ENCODE results near the gene SH3PXD2A. TPM values are rescaled to one million over a fixed set of nuclear protein-coding genes. Genes with fewer than 3 reads are reported as not detected.

SH3PXD2A gene
- total RNA-seq, 2 donors from 2014 or later = 8.7 to 13.7 TPM

- DNase-seq (ENCODE audit: low spot score in 2 of 2) (no peak), ATAC-seq (no peak)
- H3K36me3 Mint-ChIP-seq = no peaks in the 10 kb centered on the region
- no peaks in the 10 kb centered on the region for H3K9me3 Mint-ChIP-seq
- no peak overlapping the region for H3K27ac Mint-ChIP-seq
These were observed 157.6 kb downstream of the SH3PXD2A start for GRCh38 chr10:103697787-103698186.

DNA sequence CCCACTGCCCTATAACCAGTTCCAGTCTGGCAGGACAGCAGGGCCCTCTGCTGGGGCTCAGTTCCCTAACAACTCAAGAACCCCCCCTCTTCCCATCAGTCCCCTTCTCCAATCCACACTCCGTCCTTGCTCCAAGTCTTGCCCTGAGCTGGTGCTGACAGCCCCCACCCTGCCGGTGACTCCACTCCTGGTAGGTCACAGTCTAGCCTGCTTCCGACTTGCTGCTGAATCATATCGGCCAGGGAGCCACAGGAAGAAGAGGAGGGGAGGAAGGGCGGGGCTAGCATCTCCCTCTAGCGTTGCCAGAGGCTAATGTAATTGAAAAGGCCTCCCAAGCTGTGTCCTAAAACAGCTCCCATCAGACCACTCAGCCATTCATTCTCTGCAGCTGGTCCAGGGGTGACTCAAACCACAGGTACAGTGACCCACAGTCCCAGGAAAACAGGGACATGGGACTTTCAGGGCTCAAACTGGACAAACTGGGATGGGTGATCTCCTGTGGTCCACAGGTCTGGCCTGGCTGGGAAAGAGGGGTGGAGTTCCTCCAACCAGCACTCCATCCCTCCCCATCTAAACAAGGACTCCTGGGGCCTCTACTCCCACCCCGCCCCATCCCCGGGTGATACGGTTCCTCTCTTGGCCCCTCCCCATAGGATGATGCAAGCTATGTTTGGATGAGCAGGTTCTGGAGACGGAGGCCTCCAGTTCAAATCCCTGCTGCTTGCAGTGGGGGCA, 158.8 kb downstream of the SH3PXD2A start:
- Mint-ChIP-seq H3K36me3 (no peaks in the 10 kb centered on the region), H3K27ac (peak overlapping the region in 1 of 2 donors; percentile 28), H3K9me3 (no peaks in the 10 kb centered on the region)
- ATAC-seq (peak; percentile 89 to 93), DNase-seq (ENCODE audit: low spot score in 2 of 2) (peak; percentile 73 to 81)

- no peak for DNase-seq (ENCODE audit: low spot score in 2 of 2)
- ATAC-seq = peak in 1 of 2 donors; percentile 43
- Mint-ChIP-seq H3K9me3 (no peaks in the 10 kb centered on the region), H3K27ac (peak overlapping the region in 1 of 2 donors; percentile 28), H3K36me3 (no peaks in the 10 kb centered on the region)
These were observed 159.3 kb downstream of the SH3PXD2A start for GRCh38 chr10:103696094-103696410.

GRCh38 chr10:103695584-103696005, 159.8 kb downstream of the SH3PXD2A start:
- no peak for DNase-seq (ENCODE audit: low spot score in 2 of 2)
- H3K36me3 Mint-ChIP-seq = no peaks in the 10 kb centered on the region

GRCh38 chr10:103693812-103694205, 161.6 kb downstream of the SH3PXD2A start:
- no peak overlapping the region for H3K27ac Mint-ChIP-seq

More at GRCh38 chr10:103695584-103696005, 159.8 kb downstream of the SH3PXD2A start:
- ATAC-seq = no peak
- Mint-ChIP-seq H3K9me3 (no peaks in the 10 kb centered on the region), H3K27ac (no peak overlapping the region)

GRCh38 chr10:103692952-103693811, 162.2 kb downstream of the SH3PXD2A start:
- DNase-seq (ENCODE audit: low spot score in 2 of 2) (peak in 1 of 2 donors; percentile 42), ATAC-seq (peak; percentile 40 to 56)
- Mint-ChIP-seq H3K36me3 (no peaks in the 10 kb centered on the region), H3K27ac (no peak overlapping the region), H3K9me3 (no peaks in the 10 kb centered on the region)

More at GRCh38 chr10:103693812-103694205, 161.6 kb downstream of the SH3PXD2A start:
- DNase-seq (ENCODE audit: low spot score in 2 of 2) = no peak
- no peak for ATAC-seq
- H3K36me3 Mint-ChIP-seq = no peaks in the 10 kb centered on the region
- H3K9me3 Mint-ChIP-seq = no peaks in the 10 kb centered on the region

DNA sequence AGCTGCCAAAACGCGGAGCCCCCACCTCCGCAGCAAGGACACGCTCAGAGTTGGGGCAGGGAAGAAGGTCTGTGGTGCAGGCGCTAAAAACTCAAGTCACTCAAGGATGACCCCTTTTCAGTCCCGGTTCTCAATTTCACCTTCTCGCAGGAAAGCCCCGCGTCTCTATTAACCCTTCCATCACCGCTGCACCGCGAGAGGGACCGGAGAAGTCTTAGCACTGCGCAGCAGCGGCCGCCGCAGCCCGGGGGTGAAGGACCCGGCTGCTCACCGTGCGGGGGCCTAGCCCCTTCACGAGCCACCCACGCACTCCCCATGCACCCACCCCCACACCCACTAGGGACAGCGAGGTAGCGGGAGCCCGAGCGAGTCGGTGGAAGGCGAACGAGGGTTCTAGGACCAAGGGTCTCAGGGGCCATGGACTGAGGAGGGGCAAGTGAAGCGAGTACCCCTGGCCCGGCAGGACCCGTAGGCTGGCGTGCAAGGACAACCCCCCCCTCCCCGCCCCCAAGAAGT, 162.9 kb downstream of the SH3PXD2A start:
- Mint-ChIP-seq H3K36me3 (no peaks in the 10 kb centered on the region), H3K9me3 (no peaks in the 10 kb centered on the region), H3K27ac (no peak overlapping the region)
- no peak for ATAC-seq
- no peak for DNase-seq (ENCODE audit: low spot score in 2 of 2)

- Mint-ChIP-seq H3K27ac (no peak overlapping the region), H3K9me3 (no peaks in the 10 kb centered on the region), H3K36me3 (no peaks in the 10 kb centered on the region)
- no peak for ATAC-seq
- no peak for DNase-seq (ENCODE audit: low spot score in 2 of 2)
These were observed 163.5 kb downstream of the SH3PXD2A start for GRCh38 chr10:103691723-103692435.

DNA sequence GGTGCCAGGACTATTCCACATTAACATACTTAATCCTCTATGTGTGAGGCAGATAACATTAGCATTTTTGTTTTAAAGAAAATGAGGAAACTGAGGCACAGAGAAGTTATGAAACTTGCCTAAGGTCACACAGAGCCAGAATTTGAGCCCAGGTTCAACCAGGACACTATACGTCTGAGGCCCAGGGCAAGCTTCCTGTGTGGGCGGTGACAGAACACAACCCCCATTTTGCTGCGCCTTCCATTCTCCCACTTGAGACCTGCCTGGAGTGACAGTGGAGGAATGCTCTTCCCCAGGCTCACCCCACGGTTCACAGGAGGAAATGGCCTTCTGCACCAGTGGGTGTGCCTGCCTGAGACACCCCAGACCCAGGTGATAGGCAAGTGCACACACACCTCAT, 164.1 kb downstream of the SH3PXD2A start:
- ATAC-seq (no peak), DNase-seq (ENCODE audit: low spot score in 2 of 2) (no peak)
- no peaks in the 10 kb centered on the region for H3K36me3 Mint-ChIP-seq
- H3K9me3 Mint-ChIP-seq = no peaks in the 10 kb centered on the region
- no peak overlapping the region for H3K27ac Mint-ChIP-seq

DNA sequence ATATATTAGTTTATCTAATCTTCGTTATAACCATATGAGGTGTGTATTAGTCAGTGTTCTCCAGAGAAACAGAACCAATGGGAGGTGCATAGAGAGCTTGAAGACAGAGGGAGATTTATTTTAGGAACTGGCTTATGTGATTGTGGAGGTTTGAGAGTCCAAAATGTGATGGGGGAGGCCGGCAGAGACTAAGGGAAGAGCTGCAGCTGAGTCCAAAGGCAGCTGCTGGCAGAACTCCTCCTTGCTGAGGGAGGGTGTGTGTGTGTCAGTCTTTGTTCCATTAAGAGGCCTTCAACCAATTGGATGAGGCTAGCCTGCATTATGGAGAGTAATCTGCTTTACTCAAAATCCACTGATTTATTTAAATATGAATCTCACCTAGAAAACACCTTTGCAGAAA, 165.1 kb downstream of the SH3PXD2A start:
- Mint-ChIP-seq H3K9me3 (no peaks in the 10 kb centered on the region), H3K36me3 (no peaks in the 10 kb centered on the region), H3K27ac (no peak overlapping the region)
- no peak for ATAC-seq
- no peak for DNase-seq (ENCODE audit: low spot score in 2 of 2)

DNA sequence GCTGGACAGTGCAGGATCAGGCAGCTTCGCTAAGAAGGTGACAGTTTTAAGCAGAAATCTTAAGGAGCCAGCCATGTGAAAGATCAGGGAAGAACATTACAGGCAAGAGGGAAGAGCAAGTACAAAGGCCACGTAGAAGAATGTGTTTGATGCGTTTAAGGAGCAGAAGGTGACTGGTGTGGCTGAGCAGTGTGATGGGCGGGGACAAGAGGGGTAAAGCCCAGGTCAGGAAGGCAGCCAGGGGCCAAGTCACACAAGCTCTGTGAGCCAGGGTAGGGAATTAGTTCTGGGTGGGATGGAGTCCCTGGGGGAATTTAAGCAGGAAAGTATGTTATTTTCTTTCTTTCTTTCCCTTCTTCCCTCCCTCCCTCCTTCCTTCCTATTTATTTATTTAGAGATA, 166.9 kb downstream of the SH3PXD2A start:
- H3K36me3 Mint-ChIP-seq = no peaks in the 10 kb centered on the region
- H3K9me3 Mint-ChIP-seq = no peaks in the 10 kb centered on the region
- no peak for ATAC-seq
- DNase-seq (ENCODE audit: low spot score in 2 of 2) = no peak
- no peak overlapping the region for H3K27ac Mint-ChIP-seq

DNA sequence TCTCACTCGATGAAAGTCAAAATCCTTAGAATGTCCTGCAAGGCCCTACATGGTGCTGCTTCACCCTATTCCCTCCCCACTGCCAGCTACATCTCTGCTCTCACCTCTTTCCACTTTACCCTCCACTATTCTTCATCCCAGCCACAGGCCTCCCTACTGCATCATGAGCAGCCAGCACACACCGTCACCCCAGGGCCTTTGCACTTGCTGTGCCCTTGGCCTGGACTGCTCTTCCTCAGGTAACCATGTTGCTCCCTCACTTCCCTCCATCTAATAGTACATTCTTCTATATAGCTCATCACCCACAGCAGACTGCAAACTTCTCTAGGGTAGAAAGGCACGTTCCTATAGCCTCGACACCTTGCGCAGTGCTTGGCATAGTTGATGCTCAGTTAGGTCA, 167.7 kb downstream of the SH3PXD2A start:
- H3K9me3 Mint-ChIP-seq = no peaks in the 10 kb centered on the region
- ATAC-seq = no peak
- no peaks in the 10 kb centered on the region for H3K36me3 Mint-ChIP-seq
- H3K27ac Mint-ChIP-seq = no peak overlapping the region
- DNase-seq (ENCODE audit: low spot score in 2 of 2) = no peak

- Mint-ChIP-seq H3K9me3 (no peaks in the 10 kb centered on the region), H3K36me3 (no peaks in the 10 kb centered on the region), H3K27ac (no peak overlapping the region)
- no peak for ATAC-seq
- DNase-seq (ENCODE audit: low spot score in 2 of 2) = no peak
These were observed 168.2 kb downstream of the SH3PXD2A start for GRCh38 chr10:103687172-103687571.

DNA sequence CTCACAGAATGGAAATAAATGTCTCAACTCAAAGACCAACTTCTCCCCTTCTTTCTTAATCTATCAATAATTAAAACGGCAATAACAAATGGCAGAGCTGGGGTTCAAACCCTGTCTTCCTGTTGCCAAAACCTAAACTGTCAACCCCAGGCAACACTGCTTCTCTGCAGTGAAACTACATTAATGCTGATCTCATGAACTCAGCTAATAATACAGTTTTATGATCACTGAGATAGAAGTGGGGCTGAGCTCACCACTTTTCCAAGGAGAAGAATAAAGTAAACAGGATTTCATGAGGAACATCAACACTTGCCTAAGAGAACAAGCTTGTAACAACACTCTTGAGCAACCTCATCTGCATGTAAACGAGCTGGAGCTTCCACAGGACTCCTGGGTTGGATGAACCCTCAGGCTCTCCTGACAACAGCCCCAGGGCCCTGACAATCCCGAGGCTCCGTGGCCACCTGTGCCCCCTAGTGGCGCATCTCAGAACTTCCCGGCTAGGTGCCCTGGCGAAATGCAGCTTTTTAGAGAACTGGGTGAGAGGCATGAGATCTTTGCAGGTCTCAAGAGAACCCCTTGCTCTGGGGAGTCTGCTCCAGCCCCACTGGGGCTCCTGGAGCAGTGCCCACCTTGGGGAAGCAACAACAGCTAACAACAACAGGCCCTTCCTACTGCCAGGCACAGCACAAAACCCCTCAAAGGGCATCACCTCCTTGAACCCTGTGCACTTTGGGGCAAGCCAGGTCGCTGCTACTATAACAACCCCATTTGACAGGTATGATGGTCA, 169.3 kb downstream of the SH3PXD2A start:
- Mint-ChIP-seq H3K36me3 (no peaks in the 10 kb centered on the region), H3K27ac (no peak overlapping the region), H3K9me3 (no peaks in the 10 kb centered on the region)
- peak; percentile 70 to 84 for DNase-seq (ENCODE audit: low spot score in 2 of 2)
- ATAC-seq = peak; percentile 84 to 90

- Mint-ChIP-seq H3K27ac (no peak overlapping the region), H3K9me3 (no peaks in the 10 kb centered on the region), H3K36me3 (no peaks in the 10 kb centered on the region)
- ATAC-seq (no peak), DNase-seq (ENCODE audit: low spot score in 2 of 2) (no peak)
These were observed 171.5 kb downstream of the SH3PXD2A start for GRCh38 chr10:103683851-103684250.

DNA sequence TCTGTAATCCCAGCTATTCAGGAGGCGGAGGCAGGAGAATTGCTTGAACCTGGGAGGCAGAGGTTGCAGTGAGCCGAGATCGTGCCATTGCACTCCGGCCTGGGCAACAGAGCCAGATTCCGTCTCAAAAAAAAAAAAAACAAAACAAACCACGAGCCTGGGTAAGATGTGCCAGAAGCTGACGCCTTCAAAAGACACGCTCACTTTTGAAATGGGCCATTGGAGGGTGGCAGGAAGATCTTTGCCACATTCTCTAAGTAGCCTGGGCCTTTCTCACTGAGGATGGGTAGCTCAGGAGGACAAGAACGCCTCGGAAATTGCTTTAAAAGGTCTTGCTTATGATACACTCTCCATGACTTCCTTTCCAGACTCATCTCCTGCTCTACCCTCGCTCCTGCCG, 172.7 kb downstream of the SH3PXD2A start:
- no peaks in the 10 kb centered on the region for H3K36me3 Mint-ChIP-seq
- H3K27ac Mint-ChIP-seq = no peak overlapping the region
- DNase-seq (ENCODE audit: low spot score in 2 of 2) = no peak
- ATAC-seq = no peak
- no peaks in the 10 kb centered on the region for H3K9me3 Mint-ChIP-seq

Data from activated naive CD4-positive, alpha-beta T cell treated with anti-CD3 and anti-CD28 coated beads, Interleukin-2, amount 50 U/mL, for 72 hours (primary cell).